Parathyroid adenoma (tissue), 2 donors: Measurements from ENCODE around the gene NOL8.

Experiments used
- H2AFZ ChIP-seq: fragments of 300-600 bp; sonication (generic); one replicate; pipeline ENCODE4 v1.7.0; 2017; ENCODE audit warnings: antibody characterized with exemption, mild to moderate bottlenecking
- H3K27ac ChIP-seq: fragments of 300-600 bp; sonication (generic); one replicate; pipeline ENCODE4 v1.7.0; 2017
- H3K27me3 ChIP-seq: fragments of 300-600 bp; sonication (generic); one replicate; pipeline ENCODE4 v1.7.0; 2017; ENCODE audit warnings: low read length; ENCODE audit not compliant: control insufficient read depth, insufficient read depth
- H3K36me3 ChIP-seq: fragments of 300-600 bp; sonication (generic); one replicate; pipeline ENCODE4 v1.7.0; 2017; ENCODE audit warnings: low read length; ENCODE audit not compliant: control insufficient read depth, insufficient read depth
- H3K4me1 ChIP-seq: fragments of 300-600 bp; sonication (generic); one replicate; pipeline ENCODE4 v1.7.0; 2017; ENCODE audit warnings: control low read depth
- H3K4me2 ChIP-seq: fragments of 300-600 bp; sonication (generic); one replicate; pipeline ENCODE4 v1.7.0; 2017; ENCODE audit warnings: low read length
- H3K4me3 ChIP-seq: fragments of 300-600 bp; sonication (generic); one replicate; pipeline ENCODE4 v1.7.0; 2017; ENCODE audit warnings: low read depth, low read length
- H3K79me2 ChIP-seq: fragments of 300-600 bp; sonication (generic); one replicate; pipeline ENCODE4 v1.7.0; 2017; ENCODE audit warnings: control low read depth
- H3K9ac ChIP-seq: fragments of 300-600 bp; sonication (generic); one replicate; pipeline ENCODE4 v1.7.0; 2017; ENCODE audit warnings: mild to moderate bottlenecking
- H3K9me3 ChIP-seq: fragments of 300-600 bp; sonication (generic); one replicate; pipeline ENCODE4 v1.7.0; 2017; ENCODE audit warnings: low read length; ENCODE audit not compliant: control insufficient read depth
- TF ChIP-seq, protein P1 (sequence below): fragments of 300-600 bp; sonication (generic); IDR thresholded peaks from one replicate; pipeline ENCODE4 v1.7.0; 2017; ENCODE audit warnings: antibody characterized with exemption, mild to moderate bottlenecking
- donor health status: primary hyperparathyroidism.

NOL8 gene

DNA sequence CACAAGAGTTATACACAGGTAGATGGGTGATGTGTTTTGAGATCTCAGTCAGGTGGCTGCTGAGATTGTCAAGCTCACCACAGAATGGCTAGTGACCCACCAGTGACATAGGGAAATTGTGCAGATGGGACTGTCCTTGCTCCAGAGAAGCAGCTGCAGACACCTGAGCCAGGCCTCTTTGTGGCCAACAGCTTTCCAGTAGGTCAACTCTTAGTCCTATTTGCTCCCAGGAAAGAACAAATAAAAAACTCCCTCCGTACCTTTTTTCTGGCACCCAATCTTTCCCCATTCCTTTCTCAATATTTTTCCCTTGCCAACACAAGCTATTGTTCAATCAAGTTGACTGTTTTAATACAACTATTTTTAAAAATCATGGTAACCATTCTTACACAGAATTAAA lies 45.8 kb downstream of the NOL8 start:
- no peak overlapping the region for H2AFZ ChIP-seq
- H3K4me2 ChIP-seq = no peak overlapping the region
- H3K27me3 ChIP-seq = no peaks in the 10 kb centered on the region
- no peak overlapping the region for H3K4me3 ChIP-seq
- TF ChIP-seq, protein P1, sequence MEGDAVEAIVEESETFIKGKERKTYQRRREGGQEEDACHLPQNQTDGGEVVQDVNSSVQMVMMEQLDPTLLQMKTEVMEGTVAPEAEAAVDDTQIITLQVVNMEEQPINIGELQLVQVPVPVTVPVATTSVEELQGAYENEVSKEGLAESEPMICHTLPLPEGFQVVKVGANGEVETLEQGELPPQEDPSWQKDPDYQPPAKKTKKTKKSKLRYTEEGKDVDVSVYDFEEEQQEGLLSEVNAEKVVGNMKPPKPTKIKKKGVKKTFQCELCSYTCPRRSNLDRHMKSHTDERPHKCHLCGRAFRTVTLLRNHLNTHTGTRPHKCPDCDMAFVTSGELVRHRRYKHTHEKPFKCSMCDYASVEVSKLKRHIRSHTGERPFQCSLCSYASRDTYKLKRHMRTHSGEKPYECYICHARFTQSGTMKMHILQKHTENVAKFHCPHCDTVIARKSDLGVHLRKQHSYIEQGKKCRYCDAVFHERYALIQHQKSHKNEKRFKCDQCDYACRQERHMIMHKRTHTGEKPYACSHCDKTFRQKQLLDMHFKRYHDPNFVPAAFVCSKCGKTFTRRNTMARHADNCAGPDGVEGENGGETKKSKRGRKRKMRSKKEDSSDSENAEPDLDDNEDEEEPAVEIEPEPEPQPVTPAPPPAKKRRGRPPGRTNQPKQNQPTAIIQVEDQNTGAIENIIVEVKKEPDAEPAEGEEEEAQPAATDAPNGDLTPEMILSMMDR = no peak
- H3K9me3 ChIP-seq = no peaks in the 10 kb centered on the region
- no peaks in the 10 kb centered on the region for H3K79me2 ChIP-seq
- no peaks in the 10 kb centered on the region for H3K36me3 ChIP-seq
- H3K4me1 ChIP-seq = no peaks in the 10 kb centered on the region
- no peak overlapping the region for H3K9ac ChIP-seq
- no peak overlapping the region for H3K27ac ChIP-seq

DNA sequence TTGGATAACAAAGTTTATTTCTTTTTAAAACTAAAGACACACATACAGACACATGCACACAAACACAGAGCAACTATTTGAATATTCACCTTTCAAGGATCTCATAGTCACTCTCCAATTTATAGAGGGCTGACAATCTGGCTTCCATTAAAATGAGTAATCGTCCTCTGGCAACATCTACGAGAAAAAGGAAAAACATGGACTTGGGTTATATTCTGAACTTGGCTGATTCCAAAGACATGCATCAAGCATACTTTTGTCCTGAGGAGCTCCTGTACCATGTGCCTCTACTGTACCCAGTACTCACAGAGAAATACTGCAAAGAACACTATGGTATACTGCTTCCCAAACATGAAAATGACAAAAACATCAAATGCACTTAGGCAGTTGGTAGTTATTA lies 47.0 kb downstream of the NOL8 start:
- H3K27ac ChIP-seq = no peak overlapping the region
- no peak overlapping the region for H2AFZ ChIP-seq
- no peaks in the 10 kb centered on the region for H3K9me3 ChIP-seq
- H3K4me2 ChIP-seq = no peak overlapping the region
- TF ChIP-seq, protein P1 = no peak
- no peaks in the 10 kb centered on the region for H3K79me2 ChIP-seq
- no peak overlapping the region for H3K4me3 ChIP-seq
- H3K36me3 ChIP-seq = no peaks in the 10 kb centered on the region
- H3K27me3 ChIP-seq = no peaks in the 10 kb centered on the region
- H3K9ac ChIP-seq = no peak overlapping the region
- no peaks in the 10 kb centered on the region for H3K4me1 ChIP-seq

DNA sequence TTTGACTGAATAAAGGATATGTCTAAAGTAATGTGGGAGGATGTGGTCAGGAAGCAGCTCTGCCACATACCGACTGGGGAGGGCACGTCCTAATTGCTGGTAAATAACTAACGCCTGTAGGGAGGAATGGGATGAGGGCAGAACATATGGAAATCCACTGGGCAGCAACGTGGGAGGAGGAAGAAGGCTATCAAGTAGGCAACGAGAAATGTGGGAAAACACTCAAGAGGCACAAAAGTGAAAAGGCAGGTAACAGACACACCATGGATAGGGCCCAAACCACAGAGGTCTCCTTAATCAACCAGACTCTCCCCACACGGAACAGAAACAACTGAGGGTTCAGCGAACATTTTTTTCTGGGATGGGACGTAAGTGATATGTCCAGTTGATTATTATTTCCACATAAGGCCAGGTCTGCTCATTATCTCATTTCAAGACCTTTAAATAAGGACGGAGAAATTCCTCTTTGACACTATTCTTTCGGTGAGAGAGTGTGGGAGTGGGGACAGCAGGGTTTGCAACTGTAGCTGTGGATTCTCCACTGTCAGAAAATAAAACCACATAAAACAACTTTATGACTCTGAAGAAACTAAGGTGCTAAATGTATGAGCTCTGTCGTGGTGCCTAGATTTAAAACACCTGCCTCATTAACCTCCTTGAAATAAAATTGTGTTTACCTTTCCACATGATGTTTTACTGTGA lies 48.7 kb downstream of the NOL8 start:
- Histone ChIP-seq H3K27ac (no peak overlapping the region), H3K27me3 (no peaks in the 10 kb centered on the region), H3K79me2 (no peaks in the 10 kb centered on the region), H3K4me2 (no peak overlapping the region), H3K4me1 (no peaks in the 10 kb centered on the region), H2AFZ (no peak overlapping the region), H3K4me3 (no peak overlapping the region), H3K9me3 (no peaks in the 10 kb centered on the region), H3K9ac (no peak overlapping the region), H3K36me3 (no peaks in the 10 kb centered on the region)
- TF ChIP-seq, protein P1 = no peak

DNA sequence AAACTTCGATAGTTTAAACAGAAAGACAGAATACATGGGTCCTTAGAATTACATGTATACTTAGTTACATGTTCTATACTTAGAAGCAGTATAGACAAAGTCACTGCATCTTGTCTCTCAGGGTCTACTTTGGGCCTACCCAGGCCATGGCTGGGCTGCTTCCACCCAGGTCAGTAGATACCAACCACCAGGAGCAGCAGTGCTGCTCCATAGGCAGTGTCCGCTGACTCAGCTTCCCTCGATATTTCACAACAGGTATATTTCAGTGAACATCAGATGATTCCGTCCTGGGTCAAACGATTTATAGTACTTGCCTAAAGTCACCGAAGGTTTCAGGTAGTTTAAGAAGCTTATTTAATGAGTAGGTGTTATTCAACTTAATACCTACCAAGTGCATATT lies 49.6 kb downstream of the NOL8 start:
- Histone ChIP-seq H2AFZ (no peak overlapping the region), H3K27me3 (no peaks in the 10 kb centered on the region), H3K36me3 (no peaks in the 10 kb centered on the region), H3K4me3 (no peak overlapping the region), H3K4me1 (no peaks in the 10 kb centered on the region), H3K9me3 (no peaks in the 10 kb centered on the region), H3K9ac (no peak overlapping the region), H3K79me2 (no peaks in the 10 kb centered on the region), H3K27ac (no peak overlapping the region), H3K4me2 (no peak overlapping the region)
- TF ChIP-seq, protein P1 = no peak

DNA sequence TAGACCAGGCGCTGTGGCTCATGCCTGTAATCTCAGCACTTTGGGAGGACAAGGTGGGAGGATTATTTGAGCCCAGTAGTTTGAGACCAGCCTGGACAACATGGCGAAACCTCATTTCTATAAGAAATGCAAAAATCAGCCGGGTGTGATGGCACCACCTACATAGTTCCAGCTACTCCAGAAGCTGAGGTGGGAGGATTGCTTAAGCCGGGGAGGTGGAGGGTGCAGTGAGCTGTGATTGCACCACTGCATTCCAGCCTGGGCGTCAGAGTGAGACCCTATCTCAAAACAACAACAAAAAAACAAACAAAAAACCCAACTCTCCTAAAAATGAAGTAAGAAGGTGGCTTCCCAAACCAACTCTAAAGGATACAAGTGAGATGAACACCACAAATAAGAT lies 54.6 kb downstream of the NOL8 start:
- Histone ChIP-seq H3K79me2 (no peaks in the 10 kb centered on the region), H3K4me2 (no peak overlapping the region), H3K4me3 (no peak overlapping the region), H3K4me1 (no peaks in the 10 kb centered on the region), H3K27me3 (no peaks in the 10 kb centered on the region), H3K36me3 (no peaks in the 10 kb centered on the region), H3K27ac (no peak overlapping the region), H3K9me3 (no peaks in the 10 kb centered on the region), H3K9ac (no peak overlapping the region), H2AFZ (no peak overlapping the region)
- TF ChIP-seq, protein P1 = no peak
